Activated CD8-positive, alpha-beta memory T cell treated with anti-CD3 and anti-CD28 coated beads for 1 hour (primary cell): ENCODE results near the gene CCSER2.
A peak's percentile ranks its signal among the peaks of the same experiment; 100 is the strongest.
"Not testable (repeated sequence)": the region's sequence is repeated elsewhere in the genome, so short reads cannot be mapped to it uniquely, and the experiment has no call there.

Experiments
- DNase-seq, 2 donors: peaks; one replicate each; pipeline ENCODE4 v3.0.0-alpha.2; 2020; ENCODE audit warnings: low read depth in 1 of 2; ENCODE audit errors: extremely low read depth in 1 of 2

CCSER2 gene

GRCh38 chr10:84328418-84329195 lies at the start of gene CCSER2:
TSS of gene CCSER2 (plus strand) at chr10:84328589. CDS start at chr10:84371053, 42,464 bp downstream.
- DNase-seq: peak; percentile 69 to 91

GRCh38 chr10:84279876-84280475 lies 48.4 kb upstream of the CCSER2 start:
- DNase-seq: not testable (repeated sequence)

GRCh38 chr10:84286695-84287094 lies 41.7 kb upstream of the CCSER2 start:
- DNase-seq: no peak

GRCh38 chr10:84288151-84288550 lies 40.2 kb upstream of the CCSER2 start:
- no peak for DNase-seq

GRCh38 chr10:84289521-84290200 lies 38.7 kb upstream of the CCSER2 start:
- no peak for DNase-seq

- no peak for DNase-seq
Measured at GRCh38 chr10:84290235-84290634, 38.2 kb upstream of the CCSER2 start.

GRCh38 chr10:84291384-84291783 lies 37.0 kb upstream of the CCSER2 start:
- no peak for DNase-seq

- no peak for DNase-seq
Measured at GRCh38 chr10:84292502-84292901, 35.9 kb upstream of the CCSER2 start.

GRCh38 chr10:84293171-84293570 lies 35.2 kb upstream of the CCSER2 start:
- no peak for DNase-seq

GRCh38 chr10:84293574-84294016 lies 34.8 kb upstream of the CCSER2 start:
- no peak for DNase-seq

- no peak for DNase-seq
Measured at GRCh38 chr10:84294766-84295447, 33.5 kb upstream of the CCSER2 start.

GRCh38 chr10:84296091-84296981 lies 32.1 kb upstream of the CCSER2 start:
- no peak for DNase-seq

GRCh38 chr10:84298057-84298456 lies 30.3 kb upstream of the CCSER2 start:
- no peak for DNase-seq

GRCh38 chr10:84302223-84302622 lies 26.2 kb upstream of the CCSER2 start:
- DNase-seq: no peak

GRCh38 chr10:84306751-84307384 lies 21.5 kb upstream of the CCSER2 start:
- no peak for DNase-seq

GRCh38 chr10:84308021-84308420 lies 20.4 kb upstream of the CCSER2 start:
- DNase-seq: no peak

- DNase-seq: peak in 1 of 2 donors; percentile 7
Measured at GRCh38 chr10:84308481-84309304, 19.7 kb upstream of the CCSER2 start.

- no peak for DNase-seq
Measured at GRCh38 chr10:84310470-84310869, 17.9 kb upstream of the CCSER2 start.

- DNase-seq: no peak
Measured at GRCh38 chr10:84311576-84311975, 16.8 kb upstream of the CCSER2 start.
